NCI-H69 (cell line): ENCODE measurements around the gene ADAMTSL2.

Source experiments
- DNase-seq: peaks from one replicate; lab custom pipeline; 2025; lab: John Stamatoyannopoulos, UW

Gene ADAMTSL2

DNA sequence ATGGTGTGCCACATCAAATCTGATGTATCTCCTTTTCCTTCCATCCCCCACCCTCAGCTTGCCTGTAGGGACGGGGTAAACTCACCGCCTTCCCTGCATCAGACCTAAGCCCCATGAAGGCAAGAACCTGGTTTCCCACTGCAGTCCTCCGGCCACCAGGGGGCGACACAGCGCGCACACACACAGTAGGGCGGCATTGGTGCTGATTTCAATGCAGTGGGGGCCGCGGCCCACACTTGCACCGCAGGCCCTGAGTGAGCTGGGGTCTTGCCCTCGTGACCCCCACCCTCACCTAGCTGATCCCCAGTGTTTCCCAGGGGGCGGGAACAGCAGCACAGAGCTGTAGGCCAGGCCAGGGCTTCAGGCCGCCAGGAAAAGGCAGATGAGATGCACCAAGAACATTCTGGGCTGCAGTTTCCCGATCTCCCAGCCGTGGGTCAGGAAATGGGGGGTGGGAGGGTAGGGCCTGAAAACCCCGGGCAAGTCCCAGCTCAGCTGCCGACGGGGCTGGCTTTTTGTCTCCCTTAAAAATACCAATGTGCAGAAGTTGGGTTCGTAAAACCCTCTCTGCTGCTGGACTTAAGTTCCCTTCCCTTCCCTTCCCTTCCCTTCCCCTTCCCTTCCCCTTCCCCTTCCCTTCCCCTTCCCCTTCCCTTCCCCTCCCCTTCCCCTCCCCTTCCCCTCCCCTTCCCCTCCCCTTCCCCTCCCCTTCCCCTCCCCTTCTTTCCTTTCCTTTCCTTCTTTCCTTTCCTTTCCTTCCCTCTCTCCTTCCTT is 55.1 kb downstream of the ADAMTSL2 start:
- DNase-seq, result no peak

GRCh38 chr9:133590231-133590855 is 55.8 kb downstream of the ADAMTSL2 start:
- DNase-seq, result no peak

DNA sequence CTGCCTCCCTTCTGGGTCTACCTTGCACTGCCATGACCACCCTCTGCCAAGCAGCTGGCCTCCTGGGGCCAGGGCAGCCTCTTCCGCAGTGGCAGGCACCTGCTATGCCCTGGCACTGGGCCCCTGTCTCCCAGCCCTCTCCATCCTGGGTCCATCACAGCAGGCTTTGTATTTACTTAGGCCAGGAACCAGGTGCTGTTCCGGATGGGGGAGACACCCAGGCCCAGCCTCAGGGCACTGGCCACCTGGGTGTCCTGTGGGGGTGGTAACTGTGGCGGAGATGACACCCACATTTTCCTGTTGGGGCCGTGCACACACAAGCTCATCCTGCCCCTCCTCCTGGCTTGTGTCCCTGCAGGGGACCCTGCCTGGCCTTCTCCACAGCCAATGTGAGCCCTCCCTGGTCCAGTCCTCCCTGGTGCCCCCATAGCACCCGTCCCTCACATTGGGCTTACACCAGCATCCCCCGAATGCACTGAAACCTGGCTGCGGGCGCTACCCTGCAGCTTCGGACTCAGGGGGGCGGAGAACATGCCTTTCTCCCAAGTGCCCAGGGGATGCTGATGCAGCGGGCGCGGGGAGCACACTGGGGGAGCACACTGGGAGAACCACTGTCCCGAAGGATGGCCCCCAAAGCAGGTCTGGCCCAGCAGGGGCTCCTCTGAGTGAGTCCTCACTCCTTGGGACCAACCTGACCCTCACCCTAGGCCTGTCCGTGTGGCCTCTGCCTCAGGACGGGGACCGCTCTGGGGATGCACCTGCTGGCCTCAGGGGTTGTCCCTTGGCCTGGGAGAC is 56.8 kb downstream of the ADAMTSL2 start:
- peak; percentile 88 for DNase-seq

DNA sequence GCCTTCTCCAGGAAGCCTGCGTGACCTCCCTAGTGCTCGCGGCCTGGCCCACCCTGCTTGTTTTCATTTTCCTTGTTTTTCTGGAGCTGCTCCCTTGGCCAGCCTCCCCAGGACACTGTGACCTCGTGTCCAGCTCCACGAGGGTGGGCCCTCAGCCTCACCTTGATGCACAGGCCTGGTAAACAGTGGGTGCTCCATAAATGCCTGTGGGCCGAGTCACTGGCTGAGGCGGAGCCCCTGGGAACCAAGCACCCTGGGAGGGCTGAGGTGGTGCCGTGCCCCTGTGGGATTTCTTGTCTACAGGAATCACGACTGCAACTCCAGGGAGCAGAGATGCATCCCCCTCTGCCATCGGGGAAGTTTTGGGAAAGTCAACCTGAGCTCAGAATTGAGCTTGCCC is 57.5 kb downstream of the ADAMTSL2 start:
- DNase-seq, result no peak

DNA sequence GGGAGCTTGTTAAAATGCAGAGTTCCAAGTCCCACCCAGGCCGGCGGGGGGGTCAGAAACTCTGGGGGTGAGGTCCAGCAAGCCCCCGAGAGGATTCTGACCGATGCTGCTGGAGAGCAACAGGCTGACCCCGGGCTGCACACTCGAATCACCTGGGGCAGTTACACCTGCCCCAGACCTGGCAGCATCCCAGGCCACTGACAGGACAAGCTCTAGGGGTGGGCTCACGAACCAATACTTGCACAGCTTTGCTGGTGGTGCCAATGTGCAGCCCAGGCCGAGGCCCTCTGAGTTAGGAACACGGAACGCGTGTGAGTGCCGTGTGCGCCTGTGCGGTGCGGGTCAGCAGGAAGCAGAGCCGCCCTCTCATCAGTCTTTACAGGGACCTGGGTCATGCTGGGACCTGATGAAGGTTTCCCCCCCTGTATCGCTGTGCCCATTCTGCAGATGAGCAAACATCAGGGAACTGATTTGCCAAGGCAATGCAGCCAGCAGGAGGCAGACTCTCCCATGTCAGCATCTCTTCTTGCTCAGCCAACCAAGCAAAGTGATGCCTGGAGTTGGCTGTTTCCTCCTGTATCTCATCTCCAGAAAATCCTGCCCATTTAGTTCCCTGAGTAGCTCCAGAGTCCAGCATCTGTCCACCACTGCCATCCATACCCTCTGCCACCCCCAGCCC is 58.4 kb downstream of the ADAMTSL2 start:
- DNase-seq, result peak; percentile 36

- no peak for DNase-seq
Measured at GRCh38 chr9:133593587-133594253, 59.2 kb downstream of the ADAMTSL2 start.

DNA sequence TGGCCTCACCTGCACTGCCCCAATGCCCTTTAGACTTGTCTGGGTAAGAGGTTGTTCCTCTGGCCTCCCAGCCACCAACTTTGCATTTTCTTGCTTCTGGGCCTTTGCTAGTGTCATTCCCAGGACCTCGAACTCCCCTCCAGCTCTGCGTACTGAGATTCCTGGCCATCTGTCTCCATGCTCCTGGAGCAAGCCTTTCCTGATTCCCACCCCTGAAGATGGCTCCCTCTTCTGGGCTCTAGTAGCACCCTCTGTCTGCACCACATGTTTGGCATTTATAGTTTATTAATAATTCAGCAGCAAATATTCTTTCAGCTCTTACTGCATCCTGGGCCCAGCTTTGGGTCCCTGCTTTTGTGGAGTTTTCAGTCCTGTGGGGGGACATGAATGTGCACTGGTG is 59.8 kb downstream of the ADAMTSL2 start:
- DNase-seq, result no peak

GRCh38 chr9:133595910-133596309 is 61.4 kb downstream of the ADAMTSL2 start:
- DNase-seq, result no peak

GRCh38 chr9:133597316-133597957 is 62.9 kb downstream of the ADAMTSL2 start:
- DNase-seq, result peak; percentile 33

GRCh38 chr9:133598978-133599377 is 64.5 kb downstream of the ADAMTSL2 start:
- DNase-seq, result no peak

DNA sequence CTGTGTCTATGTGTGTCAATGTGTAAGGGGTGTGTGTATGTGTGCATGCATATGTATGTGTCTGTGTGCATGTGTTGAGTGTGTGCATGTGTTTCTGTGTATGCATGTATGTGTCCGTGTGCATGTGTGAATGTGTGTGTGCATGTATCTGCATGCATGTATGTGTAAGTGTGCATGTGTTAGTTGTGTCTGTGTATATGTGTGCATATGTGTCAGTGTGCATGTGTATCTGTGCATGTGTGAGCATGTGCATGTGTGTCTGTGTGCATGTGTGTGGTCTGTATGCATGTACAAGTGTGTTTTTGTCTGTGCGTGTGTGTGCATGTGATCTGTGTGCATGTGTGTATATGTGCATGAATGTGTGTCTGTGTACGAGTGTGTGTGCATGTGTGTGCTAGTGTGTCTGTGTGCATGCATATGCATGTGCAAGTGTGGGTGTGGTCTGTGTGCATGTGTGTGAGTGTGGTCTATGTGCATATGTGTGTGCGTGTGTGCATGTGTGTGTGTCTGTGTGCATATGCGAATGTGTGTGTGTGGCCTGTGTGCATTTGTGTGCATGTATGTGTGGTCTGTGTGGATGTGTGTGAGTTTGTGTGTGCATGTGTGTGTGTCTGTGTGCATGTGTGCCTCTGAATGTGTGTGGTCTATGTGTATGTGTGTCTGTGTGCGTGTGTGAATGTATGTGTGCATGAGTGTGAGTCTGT is 65.1 kb downstream of the ADAMTSL2 start:
- no peak for DNase-seq

DNA sequence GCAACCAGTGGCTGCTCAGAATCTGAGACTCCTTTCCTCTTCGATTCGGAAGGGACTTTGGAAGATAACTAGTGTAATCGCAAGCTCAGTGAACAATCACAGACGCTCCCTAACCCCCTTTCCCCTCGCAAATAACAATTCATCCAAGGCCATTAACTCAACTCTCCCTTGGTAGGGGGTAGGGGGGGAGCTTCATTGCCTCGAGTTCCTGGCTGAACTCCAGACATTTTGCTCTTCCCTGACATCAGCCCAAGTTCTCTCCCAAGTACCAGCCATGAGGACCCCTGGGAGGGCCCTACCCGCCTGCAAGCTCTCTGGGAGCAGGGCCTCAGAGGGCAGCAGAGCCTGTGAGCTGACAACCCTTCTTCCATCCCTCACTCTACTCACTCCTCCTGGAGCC is 66.2 kb downstream of the ADAMTSL2 start:
- peak; percentile 37 for DNase-seq

GRCh38 chr9:133601746-133602145 is 67.2 kb downstream of the ADAMTSL2 start:
- DNase-seq, result no peak

DNA sequence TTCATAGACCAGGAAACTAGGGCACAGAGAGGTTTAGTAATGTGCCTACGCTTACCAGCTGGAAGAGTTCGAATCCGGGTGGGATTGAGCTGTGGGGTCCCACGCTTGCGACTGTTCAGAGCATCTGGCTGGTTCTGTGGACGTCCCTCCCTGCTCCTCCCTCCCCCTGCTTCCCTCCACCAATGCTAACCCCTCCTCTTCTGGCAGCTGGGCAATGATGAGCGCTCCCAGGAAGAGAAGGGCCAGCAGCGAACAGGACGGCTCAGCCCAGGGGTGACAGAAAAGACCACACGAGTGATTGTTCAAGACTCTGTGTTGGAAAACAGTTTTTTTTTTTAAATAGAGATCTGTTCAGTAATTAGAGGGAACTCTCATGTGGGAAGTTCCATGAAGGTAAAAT is 67.8 kb downstream of the ADAMTSL2 start:
- DNase-seq, result no peak

DNA sequence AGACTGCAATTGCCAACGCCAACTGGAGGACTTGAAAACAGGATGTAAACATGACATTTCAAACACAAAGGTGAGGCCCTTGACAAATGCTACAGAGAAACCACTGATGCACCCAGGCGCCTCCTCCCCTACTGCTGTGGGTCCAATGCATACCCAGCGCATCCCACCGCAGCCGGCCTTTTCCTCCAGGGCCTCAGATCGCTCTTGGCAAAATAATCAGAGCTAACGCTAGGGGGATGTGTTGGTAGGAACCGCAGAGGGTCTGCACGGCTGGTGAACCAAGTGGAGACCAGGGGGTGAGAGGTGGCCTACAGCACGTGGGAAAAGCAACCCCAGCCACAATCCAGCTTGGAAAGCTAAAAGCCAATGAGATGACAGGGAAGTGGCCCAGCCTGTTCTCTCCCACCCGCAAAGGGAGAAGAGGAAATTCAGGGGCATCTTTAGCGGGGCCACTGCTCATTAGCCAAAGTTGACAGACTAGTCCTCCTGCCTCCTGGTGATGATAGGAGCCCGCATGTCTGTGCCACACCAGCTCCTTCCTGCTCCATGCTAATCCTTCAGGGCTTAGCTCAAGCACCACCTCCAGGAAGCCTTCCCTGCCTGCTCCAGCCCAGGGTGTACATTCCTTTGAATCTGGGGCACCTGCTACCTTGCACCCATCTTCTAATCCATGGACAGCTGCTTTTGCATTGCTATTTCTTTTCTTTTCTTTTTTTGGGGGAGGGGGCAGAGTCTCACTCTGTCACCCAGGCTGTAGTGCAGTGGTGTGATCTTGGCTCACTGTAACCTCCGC is 68.8 kb downstream of the ADAMTSL2 start:
- DNase-seq, result peak; percentile 41

DNA sequence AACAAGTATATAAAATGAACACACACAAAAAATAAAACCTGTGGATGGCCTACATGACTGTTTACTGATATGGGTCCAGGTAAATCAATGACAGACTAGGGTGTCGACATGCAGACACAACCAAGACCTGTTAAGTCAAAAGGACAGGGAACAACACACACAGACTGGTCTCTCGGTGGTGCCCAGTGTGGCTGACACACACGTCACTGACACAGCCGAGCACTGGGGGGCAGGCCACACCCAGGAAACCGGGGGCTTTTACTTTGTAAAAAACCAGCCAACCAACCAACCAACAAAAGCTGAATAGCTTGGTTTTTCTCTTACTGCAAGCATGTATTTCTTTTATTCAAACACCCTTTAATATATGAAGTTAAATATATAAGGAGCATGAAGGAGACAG is 69.7 kb downstream of the ADAMTSL2 start:
- peak; percentile 27 for DNase-seq

DNA sequence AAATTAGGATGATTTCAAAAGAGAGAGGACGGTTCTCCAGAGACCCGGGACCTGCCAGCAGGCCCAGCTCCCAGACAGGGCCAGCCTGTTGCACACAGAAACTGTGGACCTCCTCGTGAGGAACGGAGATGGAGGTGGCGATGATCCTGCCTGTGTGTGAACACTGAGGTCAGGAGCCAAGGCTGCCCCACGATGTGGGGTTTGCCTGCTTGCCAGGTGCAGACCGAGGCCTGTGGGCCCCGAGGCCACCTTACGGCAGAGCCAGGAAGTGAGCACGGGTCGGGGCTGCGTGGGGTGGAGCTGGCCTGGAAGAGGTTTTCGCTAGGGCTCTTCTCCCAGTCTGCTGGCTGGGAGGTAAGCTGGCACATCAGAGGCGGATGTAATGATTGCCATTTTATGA is 70.4 kb downstream of the ADAMTSL2 start:
- DNase-seq, result no peak

GRCh38 chr9:133605446-133605845 is 70.9 kb downstream of the ADAMTSL2 start:
- DNase-seq, result no peak

GRCh38 chr9:133605856-133606707 is 71.6 kb downstream of the ADAMTSL2 start:
- DNase-seq, result no peak
